ENCODE results near the gene BCAS4.
"Not testable (repeated sequence)": the region's sequence is repeated elsewhere in the genome, so short reads cannot be mapped to it uniquely, and the experiment has no call there.

BCAS4 gene

DNA sequence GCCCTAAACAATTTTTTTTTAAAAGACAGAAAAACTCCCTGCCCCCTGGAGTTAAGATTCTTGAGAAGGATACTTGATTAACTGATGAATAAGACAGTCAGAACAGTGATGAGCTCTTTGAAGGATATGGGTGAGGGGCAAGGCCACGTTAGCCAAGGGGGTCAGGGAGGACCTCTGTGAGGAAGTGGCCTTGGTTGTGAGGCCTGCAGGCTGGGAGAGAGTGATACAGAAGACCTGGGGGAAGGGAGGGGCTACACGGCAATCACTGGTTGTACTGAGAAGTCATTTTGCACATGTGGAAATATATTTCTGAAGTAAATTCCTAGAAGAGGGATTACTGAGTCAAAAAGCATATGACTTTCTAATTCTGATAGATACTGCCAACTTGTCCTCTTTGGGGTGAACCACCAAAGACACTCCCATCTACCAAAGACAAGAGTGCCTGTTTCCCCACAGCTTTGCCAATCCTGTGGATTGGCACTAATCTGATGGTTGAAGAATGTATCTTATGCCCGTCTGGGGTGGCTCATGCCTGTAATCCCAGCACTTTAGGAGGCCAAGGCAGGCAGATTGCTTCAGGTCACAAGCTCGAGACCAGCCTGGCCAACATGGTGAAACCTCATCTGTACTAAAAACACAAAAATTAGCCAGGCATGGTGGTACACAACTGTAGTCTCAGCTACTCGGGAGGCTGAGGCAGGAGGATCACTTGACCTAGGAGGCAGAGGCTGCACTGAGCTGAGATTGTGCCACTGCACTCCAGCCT lies 22.3 kb upstream of the BCAS4 start:
- DNase-seq, result no peak

GRCh38 chr20:50774515-50774914 lies 20.3 kb upstream of the BCAS4 start:
- DNase-seq, result no peak

DNA sequence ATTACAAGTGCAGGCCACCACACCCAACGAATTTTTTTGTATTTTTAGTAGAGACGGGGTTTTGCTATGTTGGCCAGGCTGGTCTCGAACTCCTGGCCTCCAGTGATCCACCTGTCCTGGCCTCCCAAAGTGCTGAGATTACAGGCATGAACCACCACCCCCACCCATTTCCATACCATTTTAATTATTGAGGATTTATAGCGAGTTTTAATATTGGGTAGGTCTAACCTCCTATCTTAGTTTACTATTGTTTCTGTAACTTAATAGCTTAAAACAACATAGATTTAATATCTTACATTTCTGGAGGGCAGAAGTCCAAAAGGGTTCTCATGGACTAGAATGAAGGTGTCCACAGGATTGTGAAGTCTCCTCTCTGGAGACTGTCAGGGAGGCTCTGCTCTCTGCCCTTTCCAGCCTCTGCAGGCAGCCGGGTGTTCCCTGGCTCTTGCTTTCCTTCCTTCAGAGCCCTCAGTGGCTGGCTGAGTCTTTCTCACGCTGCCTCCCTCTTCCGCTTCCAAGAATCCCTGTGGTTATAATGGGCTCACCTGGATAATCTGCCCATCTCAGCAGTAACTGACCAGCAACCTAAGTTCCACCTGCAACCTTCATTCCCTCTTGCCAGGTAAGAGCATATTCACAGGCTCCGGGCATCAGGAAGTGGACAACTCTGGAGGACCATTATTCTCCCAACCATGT lies 18.6 kb upstream of the BCAS4 start:
- DNase-seq, result no peak

GRCh38 chr20:50777373-50777772 lies 17.5 kb upstream of the BCAS4 start:
- DNase-seq, result no peak

GRCh38 chr20:50778994-50779393 lies 15.9 kb upstream of the BCAS4 start:
- not testable (repeated sequence) for DNase-seq

- no peak for DNase-seq
Measured at GRCh38 chr20:50783390-50783789, 11.5 kb upstream of the BCAS4 start.

- no peak for DNase-seq
Measured at GRCh38 chr20:50783903-50784302, 11.0 kb upstream of the BCAS4 start.

DNA sequence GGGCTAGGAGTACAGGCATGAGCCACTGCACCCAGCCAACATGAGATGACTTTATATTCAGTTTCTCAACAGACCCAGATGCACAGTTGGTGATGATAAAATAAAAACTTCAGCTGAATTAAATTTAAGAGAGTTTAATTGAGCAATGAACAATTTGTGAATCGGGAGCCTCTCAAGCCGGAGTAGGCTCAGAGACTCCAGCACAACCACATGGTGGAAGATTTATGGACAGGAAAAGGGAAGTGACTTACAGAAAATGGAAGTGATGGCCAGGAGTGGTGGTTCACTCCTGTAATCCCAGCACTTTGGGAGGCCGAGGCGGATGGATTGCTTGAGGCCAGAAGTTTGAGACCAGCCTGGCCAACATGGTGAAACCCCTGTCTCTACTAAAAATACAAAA lies 10.4 kb upstream of the BCAS4 start:
- DNase-seq, result no peak

DNA sequence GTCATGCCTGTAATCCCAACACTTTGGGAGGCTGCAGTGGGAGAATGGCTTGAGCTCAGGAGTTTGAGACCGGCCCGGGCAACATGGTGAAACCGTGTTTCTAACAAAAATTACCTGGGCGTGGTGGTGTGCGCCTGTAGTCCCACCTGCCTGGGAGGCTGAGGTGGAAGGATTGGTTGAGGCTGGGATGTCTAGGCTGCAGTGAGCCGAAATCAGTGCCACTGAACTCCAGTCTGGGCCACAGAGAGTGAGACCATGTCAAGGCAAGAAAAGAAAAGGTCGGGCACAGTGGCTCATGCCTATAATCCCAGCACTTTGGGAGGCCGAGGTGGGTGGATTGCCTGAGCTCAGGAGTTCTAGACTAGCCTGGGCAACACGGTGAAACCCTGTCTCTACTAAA lies 8.2 kb upstream of the BCAS4 start:
- no peak for DNase-seq

DNA sequence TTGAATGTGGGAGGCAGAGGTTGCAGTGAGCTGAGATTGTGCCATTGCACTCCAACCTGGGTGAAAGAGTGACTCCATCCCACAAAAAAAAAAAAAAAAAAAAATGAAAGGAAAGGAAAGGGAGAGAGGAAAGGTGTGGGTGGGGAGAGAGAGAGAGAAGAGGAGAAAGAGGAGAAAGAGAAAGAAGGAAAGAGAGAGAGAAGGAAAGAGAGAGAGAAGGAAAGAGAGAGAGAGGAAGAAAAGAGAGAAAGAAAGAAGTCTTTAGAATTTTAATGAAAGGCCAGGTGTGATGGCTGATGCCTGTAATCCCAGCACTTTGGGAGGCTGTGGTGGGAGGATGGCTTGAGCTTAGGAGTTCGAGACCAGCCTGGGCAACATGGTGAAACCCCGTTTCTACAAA lies 7.7 kb upstream of the BCAS4 start:
- DNase-seq, result no peak

- no peak for DNase-seq
Measured at GRCh38 chr20:50788045-50788991, 6.5 kb upstream of the BCAS4 start.

- DNase-seq, result no peak
Measured at GRCh38 chr20:50789968-50790650, 4.8 kb upstream of the BCAS4 start.

DNA sequence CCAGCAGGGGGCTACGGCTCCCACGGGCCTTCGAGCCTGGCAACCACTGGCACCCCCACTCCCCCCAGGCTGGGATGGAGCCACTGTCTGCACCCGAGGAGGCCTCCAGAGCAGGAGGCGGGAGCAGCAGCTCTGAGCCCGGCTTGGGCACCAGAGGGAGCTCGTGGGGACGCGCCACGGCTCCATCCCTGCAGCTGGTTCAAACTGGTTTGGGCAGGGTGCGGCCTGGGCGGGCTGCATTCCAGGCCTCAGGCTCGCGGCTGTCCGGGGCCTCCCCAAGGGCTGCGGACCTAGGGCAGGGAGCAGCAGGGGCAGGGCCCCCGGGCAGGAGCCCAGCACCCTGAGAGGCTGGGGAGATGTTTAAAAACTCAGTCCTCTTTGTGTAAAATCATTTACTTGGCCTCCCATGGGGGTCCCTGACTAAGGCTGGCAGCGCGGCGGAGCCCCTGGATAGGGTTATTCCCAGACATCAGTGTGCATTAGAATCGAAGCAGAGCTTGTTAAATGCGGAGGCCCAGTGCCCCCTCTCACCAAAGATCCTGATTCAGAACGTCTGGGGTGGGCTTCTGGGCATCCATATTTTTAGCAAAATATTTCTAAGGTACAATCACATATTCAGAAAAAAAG lies 4.1 kb upstream of the BCAS4 start:
- peak; percentile 90 for DNase-seq

DNA sequence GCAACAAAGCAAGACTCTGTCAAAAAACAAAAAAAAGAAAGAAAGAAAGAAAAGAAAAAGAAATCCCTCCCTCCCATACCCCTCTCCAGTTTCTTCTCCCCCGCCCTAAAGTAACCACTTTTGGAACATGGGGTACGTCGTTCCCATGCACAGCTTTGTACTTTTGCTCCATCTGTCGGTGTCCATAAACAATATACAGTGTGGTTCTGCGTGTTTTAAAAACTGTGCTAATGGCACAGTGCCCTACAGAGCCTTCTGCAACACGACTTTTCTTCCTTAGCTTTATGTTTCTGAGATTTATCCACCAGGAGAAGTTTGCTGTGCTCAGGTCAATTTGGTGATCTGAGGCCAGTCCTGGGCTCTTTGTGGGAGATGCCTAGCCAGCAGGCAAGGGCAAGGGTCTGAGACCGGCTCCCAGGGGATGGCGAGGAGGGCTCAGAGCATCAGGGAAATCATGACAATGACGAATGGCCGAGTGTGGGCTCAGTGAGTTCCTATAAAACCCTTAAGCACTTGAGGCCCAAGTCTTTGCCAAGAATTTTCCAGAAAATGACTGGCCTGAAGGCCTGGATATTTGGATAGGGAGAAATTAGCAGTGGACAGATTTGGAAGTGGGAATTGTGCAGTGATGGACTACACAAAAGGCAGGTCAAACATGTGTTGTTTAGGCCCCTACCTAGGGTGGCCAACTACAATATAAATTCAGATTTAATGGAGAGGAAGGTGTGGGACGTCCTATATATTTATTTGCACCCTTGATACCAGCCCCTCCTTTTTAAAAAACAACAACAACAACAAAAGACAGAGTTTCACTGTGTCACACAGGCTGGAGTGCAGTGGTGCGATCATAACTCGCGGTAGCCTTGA lies 1.9 kb upstream of the BCAS4 start:
- DNase-seq, result no peak

DNA sequence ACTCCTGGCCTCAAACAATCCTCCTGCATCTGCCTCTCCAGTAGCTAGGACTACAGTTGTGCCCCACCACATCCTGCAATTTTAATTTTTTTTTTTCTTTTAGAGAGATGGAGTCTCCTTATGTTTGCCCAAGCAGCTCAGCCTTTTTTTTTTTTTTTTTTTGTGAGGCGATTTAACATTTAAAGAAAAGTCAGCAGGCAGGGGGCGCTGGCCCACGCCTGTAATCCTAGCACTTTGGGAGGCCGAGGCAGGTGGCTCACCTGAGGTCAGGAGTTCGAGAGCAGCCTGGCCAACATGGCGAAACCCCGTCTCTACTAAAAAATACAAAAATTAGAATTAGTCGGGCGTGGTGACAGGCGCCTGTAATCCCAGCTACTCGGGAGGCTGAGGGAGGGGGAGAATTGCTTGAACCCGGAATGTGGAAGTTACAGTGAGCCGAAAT lies 1.3 kb upstream of the BCAS4 start:
- peak; percentile 59 for DNase-seq

DNA sequence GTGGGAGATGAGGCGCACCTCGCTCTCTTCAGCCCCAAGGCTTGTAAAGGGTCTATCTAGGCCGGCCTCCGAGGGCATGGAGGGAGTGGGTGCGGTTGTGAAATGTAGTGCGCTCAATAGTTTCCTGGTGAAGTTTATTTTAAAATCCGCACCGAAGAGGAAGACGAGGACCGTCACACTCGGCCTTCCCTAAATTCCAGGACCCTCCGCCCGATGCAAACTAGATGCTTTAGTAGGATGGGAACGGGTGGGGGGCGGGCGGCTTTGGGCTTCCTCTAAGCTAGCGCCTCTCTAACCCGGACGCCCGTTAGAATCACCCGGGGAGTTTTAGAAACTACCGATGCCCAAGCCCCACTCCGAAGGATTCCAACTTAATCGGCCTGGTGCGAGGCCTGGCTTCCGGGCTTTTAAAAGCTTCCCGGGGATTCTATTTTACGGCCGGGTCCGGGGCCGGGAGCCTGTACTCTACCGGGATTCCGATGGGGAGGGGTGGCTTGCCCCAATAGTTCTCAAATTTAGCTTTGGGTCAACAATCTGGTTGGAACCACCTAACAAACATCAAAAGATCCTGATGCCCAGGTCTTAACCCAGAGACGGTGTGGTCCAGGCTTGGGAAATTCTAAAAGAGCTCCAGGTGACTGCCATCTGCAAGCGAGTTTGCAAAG lies 548 bp upstream of the BCAS4 start:
- DNase-seq, result no peak

- DNase-seq, result no peak
Measured at GRCh38 chr20:50797142-50797541, 2.3 kb downstream of the BCAS4 start.

DNA sequence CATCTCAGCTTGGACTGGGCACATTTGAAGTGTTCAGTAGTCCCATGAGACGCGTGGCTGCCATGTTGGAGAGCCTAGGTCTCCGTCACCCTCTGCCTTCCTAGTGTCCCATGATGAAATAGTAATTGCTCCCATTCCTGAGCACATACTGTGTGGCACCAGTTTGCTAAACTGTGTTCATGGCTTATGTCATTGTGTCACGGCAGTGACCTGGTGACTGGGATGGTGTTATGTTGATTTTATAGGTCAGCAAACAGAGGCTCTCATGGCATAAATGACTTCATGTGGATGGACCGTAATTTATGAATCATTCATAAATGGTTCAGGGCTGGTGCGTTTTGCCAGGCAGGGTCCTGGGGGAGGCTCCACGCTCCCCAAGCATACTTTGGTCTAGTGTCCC lies 3.8 kb downstream of the BCAS4 start:
- DNase-seq, result no peak

- DNase-seq, result no peak
Measured at GRCh38 chr20:50799176-50799889, 4.5 kb downstream of the BCAS4 start.

Data from RPMI8226 (cell line).